Activated T-cell treated with anti-CD3 and anti-CD28 coated beads, Interleukin-2, amount 50 U/mL, for 72 hours (primary cell): Measurements from ENCODE around the gene ACOT7. TPM values are rescaled to one million over a fixed set of nuclear protein-coding genes. Genes with fewer than 3 reads are reported as not detected.

ENCODE experiments used
- ATAC-seq, 2 donors: fragments of 150-1000 bp; cut with Tn5 transposase; replicated peaks in 1 of 2; 2 replicates each; pipeline ENCODE4 v1.10.0; 2021; ENCODE audit warnings: moderate library complexity in 2 of 2, mild to moderate bottlenecking in 1 of 2
- DNase-seq, 2 donors: peaks; one replicate each; pipeline ENCODE4 v3.0.0; 2021 to 2022; ENCODE audit warnings: mixed read lengths in 1 of 2
- H3K27ac Mint-ChIP-seq: one replicate; pipeline ENCODE4 v1.8.0; 2022; ENCODE audit warnings: mild to moderate bottlenecking, moderate library complexity, mixed read lengths
- H3K27me3 Mint-ChIP-seq: one replicate; pipeline ENCODE4 v1.8.0; 2022; ENCODE audit warnings: low read depth, mixed read lengths
- H3K36me3 Mint-ChIP-seq, 2 donors: one replicate each; pipeline ENCODE4 v1.8.0; 2022; ENCODE audit warnings: mixed read lengths in 2 of 2, mild to moderate bottlenecking in 1 of 2; ENCODE audit not compliant: insufficient read depth in 2 of 2
- H3K4me1 Mint-ChIP-seq: one replicate; pipeline ENCODE4 v1.8.0; 2022; ENCODE audit warnings: low read depth, mixed read lengths
- H3K4me3 Mint-ChIP-seq, 2 donors: one replicate each; pipeline ENCODE4 v1.8.0; 2022; ENCODE audit warnings: mild to moderate bottlenecking in 2 of 2, mixed read lengths in 2 of 2, moderate library complexity in 2 of 2
- H3K9me3 Mint-ChIP-seq, 2 donors: one replicate each; pipeline ENCODE4 v1.8.0; 2022; ENCODE audit warnings: mixed read lengths in 2 of 2
- total RNA-seq, 2 donors: library from RNA; stranded (reverse); gene quantifications; one replicate each; pipeline ENCODE4 v1.2.3, GENCODE V29; 2022

Gene ACOT7
- total RNA-seq, 2 donors from 2014 or later: 32.1 to 37.6 TPM

GRCh38 chr1:6272452-6272851 lies 121.1 kb downstream of the ACOT7 start:
- no peak for ATAC-seq
- Mint-ChIP-seq H3K27ac (no peak overlapping the region), H3K4me3 (no peak overlapping the region), H3K9me3 (no peaks in the 10 kb centered on the region), H3K27me3 (no peaks in the 10 kb centered on the region), H3K4me1 (no peaks in the 10 kb centered on the region), H3K36me3 (no peaks in the 10 kb centered on the region)
- no peak for DNase-seq

GRCh38 chr1:6271554-6271953 lies 122.0 kb downstream of the ACOT7 start:
- H3K9me3 Mint-ChIP-seq: no peaks in the 10 kb centered on the region
- H3K4me3 Mint-ChIP-seq: no peak overlapping the region
- ATAC-seq (no peak), DNase-seq (no peak)
- no peaks in the 10 kb centered on the region for H3K27me3 Mint-ChIP-seq
- H3K27ac Mint-ChIP-seq: no peak overlapping the region
- no peaks in the 10 kb centered on the region for H3K4me1 Mint-ChIP-seq
- no peaks in the 10 kb centered on the region for H3K36me3 Mint-ChIP-seq

- Mint-ChIP-seq H3K4me1 (no peaks in the 10 kb centered on the region), H3K27me3 (no peaks in the 10 kb centered on the region), H3K9me3 (no peaks in the 10 kb centered on the region), H3K36me3 (no peaks in the 10 kb centered on the region), H3K27ac (no peak overlapping the region), H3K4me3 (no peak overlapping the region)
- no peak for ATAC-seq
- no peak for DNase-seq
These were observed 122.6 kb downstream of the ACOT7 start for GRCh38 chr1:6271006-6271405.

- Mint-ChIP-seq H3K4me3 (no peak overlapping the region), H3K27me3 (no peaks in the 10 kb centered on the region), H3K27ac (no peak overlapping the region), H3K4me1 (no peaks in the 10 kb centered on the region), H3K9me3 (no peaks in the 10 kb centered on the region), H3K36me3 (no peaks in the 10 kb centered on the region)
- no peak for ATAC-seq
- no peak for DNase-seq
These were observed 123.2 kb downstream of the ACOT7 start for GRCh38 chr1:6270401-6270800.

- ATAC-seq (no peak), DNase-seq (no peak)
- H3K27ac Mint-ChIP-seq: no peak overlapping the region
- H3K4me3 Mint-ChIP-seq: no peak overlapping the region
- no peaks in the 10 kb centered on the region for H3K9me3 Mint-ChIP-seq
- H3K36me3 Mint-ChIP-seq: no peaks in the 10 kb centered on the region
- H3K4me1 Mint-ChIP-seq: no peaks in the 10 kb centered on the region
- no peaks in the 10 kb centered on the region for H3K27me3 Mint-ChIP-seq
These were observed 123.7 kb downstream of the ACOT7 start for GRCh38 chr1:6269720-6270400.

- H3K27ac Mint-ChIP-seq: no peak overlapping the region
- ATAC-seq: no peak
- H3K27me3 Mint-ChIP-seq: no peaks in the 10 kb centered on the region
- H3K9me3 Mint-ChIP-seq: no peaks in the 10 kb centered on the region
- no peaks in the 10 kb centered on the region for H3K36me3 Mint-ChIP-seq
- no peak overlapping the region for H3K4me3 Mint-ChIP-seq
- DNase-seq: no peak
- H3K4me1 Mint-ChIP-seq: no peaks in the 10 kb centered on the region
These were observed 124.3 kb downstream of the ACOT7 start for GRCh38 chr1:6269296-6269695.

- DNase-seq: no peak
- H3K27ac Mint-ChIP-seq: no peak overlapping the region
- H3K4me1 Mint-ChIP-seq: no peaks in the 10 kb centered on the region
- H3K4me3 Mint-ChIP-seq: no peak overlapping the region
- H3K36me3 Mint-ChIP-seq: no peaks in the 10 kb centered on the region
- no peaks in the 10 kb centered on the region for H3K27me3 Mint-ChIP-seq
- H3K9me3 Mint-ChIP-seq: no peaks in the 10 kb centered on the region
- no peak for ATAC-seq
These were observed 125.2 kb downstream of the ACOT7 start for GRCh38 chr1:6268415-6268814.

GRCh38 chr1:6267686-6268322 lies 125.8 kb downstream of the ACOT7 start:
- Mint-ChIP-seq H3K27ac (no peak overlapping the region), H3K36me3 (no peaks in the 10 kb centered on the region), H3K9me3 (no peaks in the 10 kb centered on the region), H3K4me3 (no peak overlapping the region), H3K4me1 (no peaks in the 10 kb centered on the region), H3K27me3 (no peaks in the 10 kb centered on the region)
- DNase-seq (no peak), ATAC-seq (no peak)

- Mint-ChIP-seq H3K9me3 (no peaks in the 10 kb centered on the region), H3K27ac (no peak overlapping the region), H3K27me3 (peaks cover 6% of the 10 kb centered on the region), H3K36me3 (no peaks in the 10 kb centered on the region), H3K4me3 (no peak overlapping the region), H3K4me1 (peaks cover 4% of the 10 kb centered on the region)
- DNase-seq (no peak), ATAC-seq (no peak)
These were observed 126.9 kb downstream of the ACOT7 start for GRCh38 chr1:6266641-6267040.

- H3K9me3 Mint-ChIP-seq: no peaks in the 10 kb centered on the region
- ATAC-seq (no peak), DNase-seq (no peak)
- no peak overlapping the region for H3K4me3 Mint-ChIP-seq
- H3K4me1 Mint-ChIP-seq: peaks cover 4% of the 10 kb centered on the region
- H3K27ac Mint-ChIP-seq: no peak overlapping the region
- H3K36me3 Mint-ChIP-seq: no peaks in the 10 kb centered on the region
- peaks cover 7% of the 10 kb centered on the region for H3K27me3 Mint-ChIP-seq
These were observed 128.4 kb downstream of the ACOT7 start for GRCh38 chr1:6265151-6265550.

GRCh38 chr1:6263716-6264115 lies 129.9 kb downstream of the ACOT7 start:
- H3K9me3 Mint-ChIP-seq: no peaks in the 10 kb centered on the region
- DNase-seq: no peak
- no peaks in the 10 kb centered on the region for H3K36me3 Mint-ChIP-seq
- H3K27ac Mint-ChIP-seq: no peak overlapping the region
- H3K4me3 Mint-ChIP-seq: no peak overlapping the region
- peaks cover 18% of the 10 kb centered on the region for H3K27me3 Mint-ChIP-seq
- peaks cover 4% of the 10 kb centered on the region for H3K4me1 Mint-ChIP-seq
- ATAC-seq: no peak

- Mint-ChIP-seq H3K27me3 (peaks cover 18% of the 10 kb centered on the region), H3K36me3 (no peaks in the 10 kb centered on the region), H3K4me1 (peaks cover 4% of the 10 kb centered on the region), H3K27ac (no peak overlapping the region), H3K9me3 (no peaks in the 10 kb centered on the region), H3K4me3 (no peak overlapping the region)
- ATAC-seq (no peak), DNase-seq (no peak)
These were observed 130.8 kb downstream of the ACOT7 start for GRCh38 chr1:6262555-6263420.

- Mint-ChIP-seq H3K4me3 (peak overlapping the region; percentile 64 to 68), H3K27me3 (peaks cover 18% of the 10 kb centered on the region), H3K27ac (no peak overlapping the region), H3K36me3 (no peaks in the 10 kb centered on the region), H3K4me1 (peaks cover 4% of the 10 kb centered on the region), H3K9me3 (no peaks in the 10 kb centered on the region)
- DNase-seq (no peak), ATAC-seq (no peak)
These were observed 132.0 kb downstream of the ACOT7 start for GRCh38 chr1:6261615-6261995.
